GM23338 (cell line): Measurements from ENCODE around the gene SCART1. TPM values are rescaled to one million over a fixed set of nuclear protein-coding genes. Genes with fewer than 3 reads are reported as not detected.

Experiments used
- EZH2 ChIP-seq: fragments of 200-600 bp; sonication (generic); IDR thresholded peaks from one replicate; pipeline ENCODE4 v1.8.0; 2017; ENCODE audit warnings: antibody characterized with exemption, mild to moderate bottlenecking, low read depth; ENCODE audit not compliant: unreplicated experiment
- EZH2phosphoT487 ChIP-seq: fragments of 200-600 bp; sonication (generic); IDR thresholded peaks from one replicate; pipeline ENCODE4 v1.8.1; 2018; ENCODE audit warnings: antibody characterized with exemption; ENCODE audit not compliant: unreplicated experiment
- NANOG ChIP-seq: IDR thresholded peaks from 2 replicates; pipeline ENCODE4 v1.6.1; 2016; ENCODE audit warnings: antibody characterized with exemption, borderline replicate concordance
- POLR2AphosphoS5 ChIP-seq: IDR thresholded peaks from 2 replicates; pipeline ENCODE4 v1.6.1; 2016; ENCODE audit warnings: antibody characterized with exemption, low read depth
- STAT1 ChIP-seq: IDR thresholded peaks from one replicate; pipeline ENCODE4 v1.6.1; 2016; ENCODE audit warnings: antibody characterized with exemption; ENCODE audit not compliant: unreplicated experiment
- ZNF114 ChIP-seq: fragments of 250-450 bp; sonication (Bioruptor Pico); IDR thresholded peaks from 2 replicates; pipeline ENCODE4 v1.5.0; 2020; ENCODE audit warnings: mild to moderate bottlenecking, moderate library complexity
- ZNF331 ChIP-seq: fragments of 250-450 bp; sonication (Bioruptor Pico); IDR thresholded peaks from 2 replicates; pipeline ENCODE4 v1.5.0; 2020; ENCODE audit warnings: low read depth, mild to moderate bottlenecking, moderate library complexity
- polyA plus RNA-seq: library from polyadenylated mRNA; unstranded; fragments of >200 nt; fragmentation: Nextera tagmentation; extraction: Ambion mirVana; gene quantifications from 2 replicates; pipeline ENCODE4 v1.2.1, GENCODE V29; 2016
- total RNA-seq: library from RNA; depleted of rRNA; stranded (reverse); fragments of >200 nt; shearing (Covaris generic); gene quantifications from 2 replicates; pipeline ENCODE4 v1.2.3, GENCODE V29; 2014
- TF ChIP-seq, protein P1 (sequence below): fragments of 250-450 bp; sonication (Bioruptor Pico); IDR thresholded peaks from 2 replicates; pipeline ENCODE4 v1.5.0; 2020; ENCODE audit warnings: mild to moderate bottlenecking, moderate library complexity
- TF ChIP-seq, protein P2 (sequence below): IDR thresholded peaks from 2 replicates; pipeline ENCODE4 v1.6.1; 2016; ENCODE audit warnings: antibody characterized with exemption
- TF ChIP-seq, protein P3 (sequence below), 2 experiments: fragments of 200-600 bp in 1 of 2; sonication (generic) in 1 of 2; conservative IDR thresholded peaks; 2 replicates each; pipeline versions ENCODE4 v1.5.1 to v1.6.1; 2016 to 2017; ENCODE audit warnings: antibody characterized with exemption in 2 of 2, low read depth in 2 of 2, mild to moderate bottlenecking in 2 of 2, moderate library complexity in 1 of 2
- TF ChIP-seq, protein P4 (sequence below): IDR thresholded peaks from one replicate; pipeline ENCODE4 v1.6.1; 2018; ENCODE audit warnings: antibody characterized with exemption; ENCODE audit not compliant: unreplicated experiment

The SCART1 gene
- total and polyA plus RNA-seq, 2 experiments from 2014 or later, result 0.59 TPM; not detected in 1

DNA sequence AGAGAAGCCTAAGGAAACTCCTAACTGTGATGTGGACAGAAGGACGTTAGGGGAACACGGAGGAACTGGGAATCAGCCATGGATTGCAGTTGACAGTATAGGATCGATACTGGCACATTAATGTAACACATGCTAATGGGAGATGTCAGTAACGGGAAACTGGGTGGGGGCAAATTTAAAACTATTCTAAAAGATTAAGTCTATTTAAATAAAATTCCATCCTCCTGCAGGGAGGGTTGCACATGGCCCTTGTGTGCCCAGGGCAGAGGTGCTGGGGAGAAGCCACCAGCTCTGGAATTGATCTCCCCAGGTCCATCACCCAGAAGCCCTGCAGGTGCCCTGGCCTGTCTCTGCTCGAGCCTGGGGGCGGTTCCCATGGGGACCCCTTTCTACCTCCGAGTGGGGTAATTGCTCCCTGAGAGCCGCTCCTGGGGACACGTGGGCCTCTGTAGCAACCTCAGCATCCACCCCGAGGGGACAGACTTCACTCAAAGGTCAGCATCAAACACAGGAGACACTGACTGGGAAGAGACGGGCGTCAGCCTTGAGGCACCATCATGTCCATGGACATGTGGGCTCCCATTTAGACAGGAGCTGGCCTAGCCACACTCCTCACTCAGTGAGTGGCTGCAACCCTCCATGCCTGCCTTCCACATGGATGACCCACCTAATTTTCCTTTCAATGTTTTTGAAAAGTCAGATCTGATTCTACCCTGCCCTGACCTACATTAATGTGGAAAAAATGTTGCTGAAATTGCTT, 21.1 kb downstream of the SCART1 start (continued):
- TF ChIP-seq, protein P1, sequence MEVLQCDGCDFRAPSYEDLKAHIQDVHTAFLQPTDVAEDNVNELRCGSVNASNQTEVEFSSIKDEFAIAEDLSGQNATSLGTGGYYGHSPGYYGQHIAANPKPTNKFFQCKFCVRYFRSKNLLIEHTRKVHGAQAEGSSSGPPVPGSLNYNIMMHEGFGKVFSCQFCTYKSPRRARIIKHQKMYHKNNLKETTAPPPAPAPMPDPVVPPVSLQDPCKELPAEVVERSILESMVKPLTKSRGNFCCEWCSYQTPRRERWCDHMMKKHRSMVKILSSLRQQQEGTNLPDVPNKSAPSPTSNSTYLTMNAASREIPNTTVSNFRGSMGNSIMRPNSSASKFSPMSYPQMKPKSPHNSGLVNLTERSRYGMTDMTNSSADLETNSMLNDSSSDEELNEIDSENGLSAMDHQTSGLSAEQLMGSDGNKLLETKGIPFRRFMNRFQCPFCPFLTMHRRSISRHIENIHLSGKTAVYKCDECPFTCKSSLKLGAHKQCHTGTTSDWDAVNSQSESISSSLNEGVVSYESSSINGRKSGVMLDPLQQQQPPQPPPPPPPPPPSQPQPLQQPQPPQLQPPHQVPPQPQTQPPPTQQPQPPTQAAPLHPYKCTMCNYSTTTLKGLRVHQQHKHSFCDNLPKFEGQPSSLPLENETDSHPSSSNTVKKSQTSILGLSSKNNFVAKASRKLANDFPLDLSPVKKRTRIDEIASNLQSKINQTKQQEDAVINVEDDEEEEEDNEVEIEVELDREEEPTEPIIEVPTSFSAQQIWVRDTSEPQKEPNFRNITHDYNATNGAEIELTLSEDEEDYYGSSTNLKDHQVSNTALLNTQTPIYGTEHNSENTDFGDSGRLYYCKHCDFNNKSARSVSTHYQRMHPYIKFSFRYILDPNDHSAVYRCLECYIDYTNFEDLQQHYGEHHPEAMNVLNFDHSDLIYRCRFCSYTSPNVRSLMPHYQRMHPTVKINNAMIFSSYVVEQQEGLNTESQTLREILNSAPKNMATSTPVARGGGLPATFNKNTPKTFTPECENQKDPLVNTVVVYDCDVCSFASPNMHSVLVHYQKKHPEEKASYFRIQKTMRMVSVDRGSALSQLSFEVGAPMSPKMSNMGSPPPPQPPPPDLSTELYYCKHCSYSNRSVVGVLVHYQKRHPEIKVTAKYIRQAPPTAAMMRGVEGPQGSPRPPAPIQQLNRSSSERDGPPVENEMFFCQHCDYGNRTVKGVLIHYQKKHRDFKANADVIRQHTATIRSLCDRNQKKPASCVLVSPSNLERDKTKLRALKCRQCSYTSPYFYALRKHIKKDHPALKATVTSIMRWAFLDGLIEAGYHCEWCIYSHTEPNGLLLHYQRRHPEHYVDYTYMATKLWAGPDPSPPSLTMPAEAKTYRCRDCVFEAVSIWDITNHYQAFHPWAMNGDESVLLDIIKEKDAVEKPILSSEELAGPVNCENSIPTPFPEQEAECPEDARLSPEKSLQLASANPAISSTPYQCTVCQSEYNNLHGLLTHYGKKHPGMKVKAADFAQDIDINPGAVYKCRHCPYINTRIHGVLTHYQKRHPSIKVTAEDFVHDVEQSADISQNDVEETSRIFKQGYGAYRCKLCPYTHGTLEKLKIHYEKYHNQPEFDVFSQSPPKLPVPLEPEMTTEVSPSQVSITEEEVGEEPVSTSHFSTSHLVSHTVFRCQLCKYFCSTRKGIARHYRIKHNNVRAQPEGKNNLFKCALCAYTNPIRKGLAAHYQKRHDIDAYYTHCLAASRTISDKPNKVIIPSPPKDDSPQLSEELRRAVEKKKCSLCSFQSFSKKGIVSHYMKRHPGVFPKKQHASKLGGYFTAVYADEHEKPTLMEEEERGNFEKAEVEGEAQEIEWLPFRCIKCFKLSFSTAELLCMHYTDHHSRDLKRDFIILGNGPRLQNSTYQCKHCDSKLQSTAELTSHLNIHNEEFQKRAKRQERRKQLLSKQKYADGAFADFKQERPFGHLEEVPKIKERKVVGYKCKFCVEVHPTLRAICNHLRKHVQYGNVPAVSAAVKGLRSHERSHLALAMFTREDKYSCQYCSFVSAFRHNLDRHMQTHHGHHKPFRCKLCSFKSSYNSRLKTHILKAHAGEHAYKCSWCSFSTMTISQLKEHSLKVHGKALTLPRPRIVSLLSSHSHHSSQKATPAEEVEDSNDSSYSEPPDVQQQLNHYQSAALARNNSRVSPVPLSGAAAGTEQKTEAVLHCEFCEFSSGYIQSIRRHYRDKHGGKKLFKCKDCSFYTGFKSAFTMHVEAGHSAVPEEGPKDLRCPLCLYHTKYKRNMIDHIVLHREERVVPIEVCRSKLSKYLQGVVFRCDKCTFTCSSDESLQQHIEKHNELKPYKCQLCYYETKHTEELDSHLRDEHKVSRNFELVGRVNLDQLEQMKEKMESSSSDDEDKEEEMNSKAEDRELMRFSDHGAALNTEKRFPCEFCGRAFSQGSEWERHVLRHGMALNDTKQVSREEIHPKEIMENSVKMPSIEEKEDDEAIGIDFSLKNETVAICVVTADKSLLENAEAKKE (CRISPR knock-in tag), result no peak
- TF ChIP-seq POLR2AphosphoS5 (no peak), STAT1 (no peak), ZNF331 (CRISPR knock-in tag) (no peak), ZNF114 (CRISPR knock-in tag) (no peak), NANOG (no peak), EZH2phosphoT487 (no peak), EZH2 (no peak)
- TF ChIP-seq, protein P2, sequence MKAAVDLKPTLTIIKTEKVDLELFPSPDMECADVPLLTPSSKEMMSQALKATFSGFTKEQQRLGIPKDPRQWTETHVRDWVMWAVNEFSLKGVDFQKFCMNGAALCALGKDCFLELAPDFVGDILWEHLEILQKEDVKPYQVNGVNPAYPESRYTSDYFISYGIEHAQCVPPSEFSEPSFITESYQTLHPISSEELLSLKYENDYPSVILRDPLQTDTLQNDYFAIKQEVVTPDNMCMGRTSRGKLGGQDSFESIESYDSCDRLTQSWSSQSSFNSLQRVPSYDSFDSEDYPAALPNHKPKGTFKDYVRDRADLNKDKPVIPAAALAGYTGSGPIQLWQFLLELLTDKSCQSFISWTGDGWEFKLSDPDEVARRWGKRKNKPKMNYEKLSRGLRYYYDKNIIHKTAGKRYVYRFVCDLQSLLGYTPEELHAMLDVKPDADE, result no peak
- TF ChIP-seq, protein P3, sequence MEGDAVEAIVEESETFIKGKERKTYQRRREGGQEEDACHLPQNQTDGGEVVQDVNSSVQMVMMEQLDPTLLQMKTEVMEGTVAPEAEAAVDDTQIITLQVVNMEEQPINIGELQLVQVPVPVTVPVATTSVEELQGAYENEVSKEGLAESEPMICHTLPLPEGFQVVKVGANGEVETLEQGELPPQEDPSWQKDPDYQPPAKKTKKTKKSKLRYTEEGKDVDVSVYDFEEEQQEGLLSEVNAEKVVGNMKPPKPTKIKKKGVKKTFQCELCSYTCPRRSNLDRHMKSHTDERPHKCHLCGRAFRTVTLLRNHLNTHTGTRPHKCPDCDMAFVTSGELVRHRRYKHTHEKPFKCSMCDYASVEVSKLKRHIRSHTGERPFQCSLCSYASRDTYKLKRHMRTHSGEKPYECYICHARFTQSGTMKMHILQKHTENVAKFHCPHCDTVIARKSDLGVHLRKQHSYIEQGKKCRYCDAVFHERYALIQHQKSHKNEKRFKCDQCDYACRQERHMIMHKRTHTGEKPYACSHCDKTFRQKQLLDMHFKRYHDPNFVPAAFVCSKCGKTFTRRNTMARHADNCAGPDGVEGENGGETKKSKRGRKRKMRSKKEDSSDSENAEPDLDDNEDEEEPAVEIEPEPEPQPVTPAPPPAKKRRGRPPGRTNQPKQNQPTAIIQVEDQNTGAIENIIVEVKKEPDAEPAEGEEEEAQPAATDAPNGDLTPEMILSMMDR (conservative IDR thresholded peaks at IDR 0.05; ENCODE audit: low read depth in 2 of 2), result no peak
- TF ChIP-seq, protein P4, sequence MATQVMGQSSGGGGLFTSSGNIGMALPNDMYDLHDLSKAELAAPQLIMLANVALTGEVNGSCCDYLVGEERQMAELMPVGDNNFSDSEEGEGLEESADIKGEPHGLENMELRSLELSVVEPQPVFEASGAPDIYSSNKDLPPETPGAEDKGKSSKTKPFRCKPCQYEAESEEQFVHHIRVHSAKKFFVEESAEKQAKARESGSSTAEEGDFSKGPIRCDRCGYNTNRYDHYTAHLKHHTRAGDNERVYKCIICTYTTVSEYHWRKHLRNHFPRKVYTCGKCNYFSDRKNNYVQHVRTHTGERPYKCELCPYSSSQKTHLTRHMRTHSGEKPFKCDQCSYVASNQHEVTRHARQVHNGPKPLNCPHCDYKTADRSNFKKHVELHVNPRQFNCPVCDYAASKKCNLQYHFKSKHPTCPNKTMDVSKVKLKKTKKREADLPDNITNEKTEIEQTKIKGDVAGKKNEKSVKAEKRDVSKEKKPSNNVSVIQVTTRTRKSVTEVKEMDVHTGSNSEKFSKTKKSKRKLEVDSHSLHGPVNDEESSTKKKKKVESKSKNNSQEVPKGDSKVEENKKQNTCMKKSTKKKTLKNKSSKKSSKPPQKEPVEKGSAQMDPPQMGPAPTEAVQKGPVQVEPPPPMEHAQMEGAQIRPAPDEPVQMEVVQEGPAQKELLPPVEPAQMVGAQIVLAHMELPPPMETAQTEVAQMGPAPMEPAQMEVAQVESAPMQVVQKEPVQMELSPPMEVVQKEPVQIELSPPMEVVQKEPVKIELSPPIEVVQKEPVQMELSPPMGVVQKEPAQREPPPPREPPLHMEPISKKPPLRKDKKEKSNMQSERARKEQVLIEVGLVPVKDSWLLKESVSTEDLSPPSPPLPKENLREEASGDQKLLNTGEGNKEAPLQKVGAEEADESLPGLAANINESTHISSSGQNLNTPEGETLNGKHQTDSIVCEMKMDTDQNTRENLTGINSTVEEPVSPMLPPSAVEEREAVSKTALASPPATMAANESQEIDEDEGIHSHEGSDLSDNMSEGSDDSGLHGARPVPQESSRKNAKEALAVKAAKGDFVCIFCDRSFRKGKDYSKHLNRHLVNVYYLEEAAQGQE, result no peak
